Measurements from ENCODE around the gene FBP2. TPM values are rescaled to one million over a fixed set of nuclear protein-coding genes. Genes with fewer than 3 reads are reported as not detected.

FBP2 gene
- total RNA-seq, 1 experiment from 2014 or later, result not detected

GRCh38 chr9:94624629-94625028 lies 31.0 kb upstream of the FBP2 start:
- ChIA-PET POLR2A (no interaction called here), CTCF (interaction anchor here (1.1 kb wide), 1 partner anchor 44 kb away, joined by 3 read pairs; no protein-coding TSS in a partner anchor), RAD21 (ENCODE audit: low non-redundant PET in 1 of 2, low total read pairs in 2 of 2, uncharacterized antibody in 2 of 2, unreplicated experiment in 2 of 2) (no interaction called here)
- Histone ChIP-seq H3K4me2 (ENCODE audit: low read length) (no peak overlapping the region), H3K4me3 (replicated peaks in 1 of 2; ENCODE audit: low read depth in 1 of 2, low read length in 2 of 2) (no peak overlapping the region), H3K9ac (ENCODE audit: low read length) (no peak overlapping the region), H3K36me3 (ENCODE audit: control insufficient read depth in 1 of 2, insufficient read depth in 2 of 2, low read length in 2 of 2) (no peaks in the 10 kb centered on the region), H3K9me2 (ENCODE audit: insufficient read depth) (no peaks in the 10 kb centered on the region), H3K4me1 (ENCODE audit: control insufficient read depth in 1 of 2, insufficient read depth in 2 of 2, low read length in 2 of 2) (no peaks in the 10 kb centered on the region), H3K27ac (ENCODE audit: low read depth, low read length) (no peak overlapping the region), H4K20me1 (ENCODE audit: insufficient read depth) (no peaks in the 10 kb centered on the region), H2AFZ (ENCODE audit: low read depth, low read length, poor library complexity, severe bottlenecking) (no peak overlapping the region), H3K9me3 (ENCODE audit: control insufficient read depth in 1 of 2, insufficient read depth in 1 of 2, low read depth in 1 of 2, low read length in 2 of 2) (no peaks in the 10 kb centered on the region), H3K27me3 (ENCODE audit: insufficient read depth, low read length) (no peaks in the 10 kb centered on the region), H3K79me2 (ENCODE audit: insufficient read depth, low read length) (no peaks in the 10 kb centered on the region)
- no peak for TF ChIP-seq JUND (IDR thresholded peaks at IDR 0.05)
- no peak for TF ChIP-seq SIN3A (IDR thresholded peaks at IDR 0.05; ENCODE audit: low read depth)
- no peak for TF ChIP-seq CBX3 (IDR thresholded peaks at IDR 0.05; ENCODE audit: low read depth)
- no peak for TF ChIP-seq ZNF274 (IDR thresholded peaks at IDR 0.05; ENCODE audit: low read depth, low read length)
- TF ChIP-seq ZBTB33 (IDR thresholded peaks at IDR 0.05; ENCODE audit: extremely low read depth, insufficient replicate concordance, low read length), result no peak
- TF ChIP-seq EGR1 (IDR thresholded peaks at IDR 0.05; ENCODE audit: low read depth), result no peak
- TF ChIP-seq SRF (IDR thresholded peaks at IDR 0.05; ENCODE audit: low read depth), result no peak
- TF ChIP-seq ATF3 (IDR thresholded peaks at IDR 0.05), result no peak
- TF ChIP-seq CEBPB (IDR thresholded peaks at IDR 0.05; ENCODE audit: low read depth), result no peak
- no peak for TF ChIP-seq MAX (IDR thresholded peaks at IDR 0.05)
- no peak for TF ChIP-seq POLR2A (IDR thresholded peaks at IDR 0.05; ENCODE audit: borderline replicate concordance, extremely low read depth, insufficient read depth, insufficient read length)
- TF ChIP-seq FOSL1 (IDR thresholded peaks at IDR 0.05; ENCODE audit: low read depth), result no peak
- no peak for TF ChIP-seq REST (IDR thresholded peaks at IDR 0.05; ENCODE audit: low read depth)
- no peak for TF ChIP-seq POLR2AphosphoS5 (IDR thresholded peaks at IDR 0.05; ENCODE audit: low read depth, low read length)
- no peak for TF ChIP-seq EZH2phosphoT487 (IDR thresholded peaks at IDR 0.05; ENCODE audit: borderline replicate concordance)
- TF ChIP-seq RAD21 (IDR thresholded peaks at IDR 0.05; ENCODE audit: low read depth), result no peak
- no peak for TF ChIP-seq CTCF (IDR thresholded peaks at IDR 0.05 in 2 of 3, conservative IDR thresholded peaks at IDR 0.05 in 1 of 3; ENCODE audit: borderline replicate concordance in 1 of 3, insufficient read depth in 1 of 3, low read depth in 2 of 3, low read length in 2 of 3)
- no peak for ATAC-seq
- intact Hi-C loops (cut with micrococcal nuclease), result no loop called here
- BruUV-seq (replicated peaks), result no TSS peak
- no peak for DNase-seq (ENCODE audit: low read depth, low spot score)
